Measurements from ENCODE around the gene KRT79. TPM values are rescaled to one million over a fixed set of nuclear protein-coding genes. Genes with fewer than 3 reads are reported as not detected.
"Not testable (repeated sequence)": the region's sequence is repeated elsewhere in the genome, so short reads cannot be mapped to it uniquely, and the experiment has no call there.

Gene KRT79
- total RNA-seq, 1 donor from 2014 or later = 0.10 TPM

- H3K36me3 Mint-ChIP-seq (ENCODE audit: low read depth) = no peaks in the 10 kb centered on the region
- H3K4me1 Mint-ChIP-seq (ENCODE audit: low read depth) = peaks cover 10% of the 10 kb centered on the region
- peaks cover 25% of the 10 kb centered on the region for H3K27me3 Mint-ChIP-seq (ENCODE audit: low read depth)
- DNase-seq (ENCODE audit: low spot score) = no peak
- H3K27ac Mint-ChIP-seq (ENCODE audit: unreplicated experiment) = no peak overlapping the region
- H3K4me3 Mint-ChIP-seq (ENCODE audit: unreplicated experiment) = no peak overlapping the region
- TF ChIP-seq CTCF (IDR thresholded peaks at IDR 0.05) = no peak
- H3K9me3 Mint-ChIP-seq (ENCODE audit: low read depth) = no peaks in the 10 kb centered on the region
These were observed 37.7 kb downstream of the KRT79 start for GRCh38 chr12:52796429-52796794.

- Mint-ChIP-seq H3K27me3 (ENCODE audit: low read depth) (peaks cover 25% of the 10 kb centered on the region), H3K27ac (ENCODE audit: unreplicated experiment) (no peak within 1 kb of the TSS), H3K4me3 (ENCODE audit: unreplicated experiment) (no peak within 1 kb of the TSS), H3K36me3 (ENCODE audit: low read depth) (no peaks in the 10 kb centered on the region), H3K9me3 (ENCODE audit: low read depth) (no peaks in the 10 kb centered on the region), H3K4me1 (ENCODE audit: low read depth) (peaks cover 8% of the 10 kb centered on the region)
- no peak for TF ChIP-seq CTCF (IDR thresholded peaks at IDR 0.05)
- no peak for DNase-seq (ENCODE audit: low spot score)
These were observed 38.2 kb downstream of the KRT79 start, which contains the start of gene KRT3 for GRCh38 chr12:52795694-52796428. TSS of gene KRT3 (minus strand) at chr12:52796117. CDS start at chr12:52796042, 75 bp downstream.

GRCh38 chr12:52795332-52795674 is 38.8 kb downstream of the KRT79 start:
- not testable (repeated sequence) for H3K4me3 Mint-ChIP-seq (ENCODE audit: unreplicated experiment); H3K27ac Mint-ChIP-seq (ENCODE audit: unreplicated experiment); H3K9me3 Mint-ChIP-seq (ENCODE audit: low read depth); H3K4me1 Mint-ChIP-seq (ENCODE audit: low read depth); DNase-seq (ENCODE audit: low spot score); H3K36me3 Mint-ChIP-seq (ENCODE audit: low read depth)
- H3K27me3 Mint-ChIP-seq (ENCODE audit: low read depth) = peaks cover 27% of the 10 kb centered on the region

GRCh38 chr12:52794479-52795331 is 39.4 kb downstream of the KRT79 start:
- Mint-ChIP-seq H3K9me3 (ENCODE audit: low read depth) (no peaks in the 10 kb centered on the region), H3K4me3 (ENCODE audit: unreplicated experiment) (no peak overlapping the region), H3K4me1 (ENCODE audit: low read depth) (no peaks in the 10 kb centered on the region), H3K27ac (ENCODE audit: unreplicated experiment) (no peak overlapping the region), H3K27me3 (ENCODE audit: low read depth) (peaks cover 27% of the 10 kb centered on the region), H3K36me3 (ENCODE audit: low read depth) (no peaks in the 10 kb centered on the region)
- DNase-seq (ENCODE audit: low spot score) = no peak
- no peak for TF ChIP-seq CTCF (IDR thresholded peaks at IDR 0.05)

- no peaks in the 10 kb centered on the region for H3K9me3 Mint-ChIP-seq (ENCODE audit: low read depth)
- H3K4me3 Mint-ChIP-seq (ENCODE audit: unreplicated experiment) = no peak overlapping the region
- no peak for DNase-seq (ENCODE audit: low spot score)
- peaks cover 42% of the 10 kb centered on the region for H3K27me3 Mint-ChIP-seq (ENCODE audit: low read depth)
- no peak for TF ChIP-seq CTCF (IDR thresholded peaks at IDR 0.05)
- no peaks in the 10 kb centered on the region for H3K36me3 Mint-ChIP-seq (ENCODE audit: low read depth)
- no peak overlapping the region for H3K27ac Mint-ChIP-seq (ENCODE audit: unreplicated experiment)
- H3K4me1 Mint-ChIP-seq (ENCODE audit: low read depth) = no peaks in the 10 kb centered on the region
These were observed 41.7 kb downstream of the KRT79 start for GRCh38 chr12:52792185-52793029.

All from chondrocyte (in vitro differentiated cells).